ENCODE results near the gene OSM. TPM values are rescaled to one million over a fixed set of nuclear protein-coding genes. Genes with fewer than 3 reads are reported as not detected.
A peak's percentile ranks its signal among the peaks of the same experiment; 100 is the strongest.

OSM gene
- total RNA-seq (under 1 TPM; 0.25 to 0.84 TPM), polyA plus RNA-seq (under 1 TPM in 1 of 2 donors, not detected in 1; 0.09 TPM)

DNA sequence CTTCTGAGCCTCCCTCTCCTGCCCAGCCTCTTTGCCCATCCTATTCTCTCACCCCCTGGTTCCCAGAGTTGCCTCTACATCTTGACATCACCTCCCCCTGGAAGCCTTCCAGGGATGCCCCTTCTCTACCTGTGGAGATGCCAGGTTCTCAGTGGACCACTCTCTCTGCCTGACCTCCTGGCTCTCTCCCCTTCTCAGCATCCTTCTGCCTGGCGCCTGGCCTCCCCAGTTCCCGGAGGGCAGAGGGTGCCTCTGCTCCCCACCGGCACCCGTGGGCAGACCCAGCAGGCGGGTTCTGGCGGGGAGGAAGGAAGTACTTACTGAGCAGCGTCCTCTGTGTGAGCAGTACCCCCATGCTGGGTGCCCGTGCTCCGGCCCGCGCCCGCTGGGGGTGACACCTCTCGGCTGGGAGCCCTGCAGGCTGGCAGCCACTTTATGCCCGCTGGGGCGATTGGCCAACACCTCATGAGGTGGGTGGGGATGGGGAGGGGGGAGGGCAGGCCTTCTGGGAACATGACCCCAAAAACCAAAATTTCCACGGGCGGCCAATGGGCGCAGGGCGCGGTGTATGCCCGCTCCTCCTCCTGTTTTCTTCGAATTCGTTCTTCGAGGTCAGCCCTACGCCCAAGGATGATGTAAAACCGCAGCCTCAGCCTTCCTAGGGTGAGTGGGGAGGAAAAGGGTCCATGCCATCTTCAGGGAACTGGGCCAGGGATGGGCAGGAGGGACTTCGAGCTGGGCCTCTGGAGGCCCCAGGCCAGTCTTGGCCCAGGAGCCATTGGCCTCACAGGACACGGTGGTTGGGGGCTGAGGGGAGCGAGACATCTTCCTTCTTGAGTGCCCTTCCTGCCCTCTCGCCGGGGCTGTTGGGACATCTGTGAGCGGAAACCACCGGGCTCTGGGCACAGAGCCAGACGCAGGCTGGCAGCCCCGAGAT is at the start of gene OSM:
Gene OSM (minus strand): TSS at position 407 of the 937 bp plus-strand sequence. CDS start 52 bp downstream, at position 355.
- no peak for TF ChIP-seq FOXA1 (IDR thresholded peaks at IDR 0.05)
- no peak for TF ChIP-seq MAX (IDR thresholded peaks at IDR 0.05)
- no peak for TF ChIP-seq HNF4G (IDR thresholded peaks at IDR 0.05)
- no peak for TF ChIP-seq JUND (IDR thresholded peaks at IDR 0.05)
- no peak for TF ChIP-seq HNF4A (conservative IDR thresholded peaks at IDR 0.05)
- no peak for TF ChIP-seq NR2F2 (IDR thresholded peaks at IDR 0.05)
- TF ChIP-seq RXRA (IDR thresholded peaks at IDR 0.05) = no peak
- TF ChIP-seq SP1 (IDR thresholded peaks at IDR 0.05) = no peak
- TF ChIP-seq RAD21 (IDR thresholded peaks at IDR 0.05) = no peak
- no peak for TF ChIP-seq ZBTB33 (IDR thresholded peaks at IDR 0.05)
- no peak for TF ChIP-seq TAF1 (conservative IDR thresholded peaks at IDR 0.05)
- no peak for TF ChIP-seq YY1 (IDR thresholded peaks at IDR 0.05)
- TF ChIP-seq EGR1 (IDR thresholded peaks at IDR 0.05; ENCODE audit: low read depth in 2 of 2) = no peak
- TF ChIP-seq, protein P1, sequence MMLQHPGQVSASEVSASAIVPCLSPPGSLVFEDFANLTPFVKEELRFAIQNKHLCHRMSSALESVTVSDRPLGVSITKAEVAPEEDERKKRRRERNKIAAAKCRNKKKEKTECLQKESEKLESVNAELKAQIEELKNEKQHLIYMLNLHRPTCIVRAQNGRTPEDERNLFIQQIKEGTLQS (IDR thresholded peaks at IDR 0.05) = no peak
- TF ChIP-seq, protein P2, sequence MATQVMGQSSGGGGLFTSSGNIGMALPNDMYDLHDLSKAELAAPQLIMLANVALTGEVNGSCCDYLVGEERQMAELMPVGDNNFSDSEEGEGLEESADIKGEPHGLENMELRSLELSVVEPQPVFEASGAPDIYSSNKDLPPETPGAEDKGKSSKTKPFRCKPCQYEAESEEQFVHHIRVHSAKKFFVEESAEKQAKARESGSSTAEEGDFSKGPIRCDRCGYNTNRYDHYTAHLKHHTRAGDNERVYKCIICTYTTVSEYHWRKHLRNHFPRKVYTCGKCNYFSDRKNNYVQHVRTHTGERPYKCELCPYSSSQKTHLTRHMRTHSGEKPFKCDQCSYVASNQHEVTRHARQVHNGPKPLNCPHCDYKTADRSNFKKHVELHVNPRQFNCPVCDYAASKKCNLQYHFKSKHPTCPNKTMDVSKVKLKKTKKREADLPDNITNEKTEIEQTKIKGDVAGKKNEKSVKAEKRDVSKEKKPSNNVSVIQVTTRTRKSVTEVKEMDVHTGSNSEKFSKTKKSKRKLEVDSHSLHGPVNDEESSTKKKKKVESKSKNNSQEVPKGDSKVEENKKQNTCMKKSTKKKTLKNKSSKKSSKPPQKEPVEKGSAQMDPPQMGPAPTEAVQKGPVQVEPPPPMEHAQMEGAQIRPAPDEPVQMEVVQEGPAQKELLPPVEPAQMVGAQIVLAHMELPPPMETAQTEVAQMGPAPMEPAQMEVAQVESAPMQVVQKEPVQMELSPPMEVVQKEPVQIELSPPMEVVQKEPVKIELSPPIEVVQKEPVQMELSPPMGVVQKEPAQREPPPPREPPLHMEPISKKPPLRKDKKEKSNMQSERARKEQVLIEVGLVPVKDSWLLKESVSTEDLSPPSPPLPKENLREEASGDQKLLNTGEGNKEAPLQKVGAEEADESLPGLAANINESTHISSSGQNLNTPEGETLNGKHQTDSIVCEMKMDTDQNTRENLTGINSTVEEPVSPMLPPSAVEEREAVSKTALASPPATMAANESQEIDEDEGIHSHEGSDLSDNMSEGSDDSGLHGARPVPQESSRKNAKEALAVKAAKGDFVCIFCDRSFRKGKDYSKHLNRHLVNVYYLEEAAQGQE (IDR thresholded peaks at IDR 0.05) = no peak
- no peak for TF ChIP-seq FOXA2 (IDR thresholded peaks at IDR 0.05)
- TF ChIP-seq, protein P3, sequence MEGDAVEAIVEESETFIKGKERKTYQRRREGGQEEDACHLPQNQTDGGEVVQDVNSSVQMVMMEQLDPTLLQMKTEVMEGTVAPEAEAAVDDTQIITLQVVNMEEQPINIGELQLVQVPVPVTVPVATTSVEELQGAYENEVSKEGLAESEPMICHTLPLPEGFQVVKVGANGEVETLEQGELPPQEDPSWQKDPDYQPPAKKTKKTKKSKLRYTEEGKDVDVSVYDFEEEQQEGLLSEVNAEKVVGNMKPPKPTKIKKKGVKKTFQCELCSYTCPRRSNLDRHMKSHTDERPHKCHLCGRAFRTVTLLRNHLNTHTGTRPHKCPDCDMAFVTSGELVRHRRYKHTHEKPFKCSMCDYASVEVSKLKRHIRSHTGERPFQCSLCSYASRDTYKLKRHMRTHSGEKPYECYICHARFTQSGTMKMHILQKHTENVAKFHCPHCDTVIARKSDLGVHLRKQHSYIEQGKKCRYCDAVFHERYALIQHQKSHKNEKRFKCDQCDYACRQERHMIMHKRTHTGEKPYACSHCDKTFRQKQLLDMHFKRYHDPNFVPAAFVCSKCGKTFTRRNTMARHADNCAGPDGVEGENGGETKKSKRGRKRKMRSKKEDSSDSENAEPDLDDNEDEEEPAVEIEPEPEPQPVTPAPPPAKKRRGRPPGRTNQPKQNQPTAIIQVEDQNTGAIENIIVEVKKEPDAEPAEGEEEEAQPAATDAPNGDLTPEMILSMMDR (IDR thresholded peaks at IDR 0.05; ENCODE audit: low read depth, low read length, missing input control) = no peak
- Histone ChIP-seq H3K27ac (ENCODE audit: low read depth in 1 of 2, low read length in 2 of 2) (peak within 1 kb of the TSS; percentile 69 to 80), H3K4me3 (ENCODE audit: low read depth in 1 of 3, low read length in 3 of 3) (peak within 1 kb of the TSS; percentile 16 to 32 (median 29)), H3K9me3 (ENCODE audit: control insufficient read depth in 4 of 4, low read length in 3 of 4) (no peaks in the 10 kb centered on the region), H3K36me3 (ENCODE audit: control insufficient read depth in 4 of 4, insufficient read depth in 3 of 4, low read depth in 1 of 4, low read length in 3 of 4) (no peaks in the 10 kb centered on the region), H3K27me3 (ENCODE audit: control insufficient read depth in 4 of 4, insufficient read depth in 4 of 4, low read length in 3 of 4) (no peaks in the 10 kb centered on the region), H3K9ac (ENCODE audit: low read depth in 1 of 2, low read length in 2 of 2) (no peak within 1 kb of the TSS), H3K4me1 (ENCODE audit: control insufficient read depth in 4 of 4, insufficient read depth in 4 of 4, low read length in 3 of 4) (peaks cover 0 to 4% (median 2%) of the 10 kb centered on the region in 4 donors)
- WGBS = 70% methylated on average over 35 of the region's 35 CpGs
- DNase-seq (ENCODE audit: low spot score) = no peak

All from liver (tissue), 9 donors.